A673 (cell line): ENCODE results near the gene C20orf144.

Source experiments
- CTCF ChIP-seq: fragments of 300-800, 200-600 bp; sonication (generic); conservative IDR thresholded peaks from 2 replicates; pipeline ENCODE4 v1.5.1; 2017; ENCODE audit warnings: low read depth, mild to moderate bottlenecking, antibody characterized with exemption, low read length, moderate library complexity, mixed read lengths
- EZH2 ChIP-seq: fragments of 200-600 bp; sonication (generic); IDR thresholded peaks from 2 replicates; pipeline ENCODE4 v1.6.1; 2017; ENCODE audit warnings: borderline replicate concordance, low read depth, mild to moderate bottlenecking, mixed read lengths, antibody characterized with exemption, low read length; ENCODE audit not compliant: poor library complexity, severe bottlenecking

GRCh38 chr20:33630507-33630906, 31.6 kb upstream of the C20orf144 start:
- TF ChIP-seq CTCF (no peak), EZH2 (no peak)
